ENCODE data around the gene PALM3.

DNA sequence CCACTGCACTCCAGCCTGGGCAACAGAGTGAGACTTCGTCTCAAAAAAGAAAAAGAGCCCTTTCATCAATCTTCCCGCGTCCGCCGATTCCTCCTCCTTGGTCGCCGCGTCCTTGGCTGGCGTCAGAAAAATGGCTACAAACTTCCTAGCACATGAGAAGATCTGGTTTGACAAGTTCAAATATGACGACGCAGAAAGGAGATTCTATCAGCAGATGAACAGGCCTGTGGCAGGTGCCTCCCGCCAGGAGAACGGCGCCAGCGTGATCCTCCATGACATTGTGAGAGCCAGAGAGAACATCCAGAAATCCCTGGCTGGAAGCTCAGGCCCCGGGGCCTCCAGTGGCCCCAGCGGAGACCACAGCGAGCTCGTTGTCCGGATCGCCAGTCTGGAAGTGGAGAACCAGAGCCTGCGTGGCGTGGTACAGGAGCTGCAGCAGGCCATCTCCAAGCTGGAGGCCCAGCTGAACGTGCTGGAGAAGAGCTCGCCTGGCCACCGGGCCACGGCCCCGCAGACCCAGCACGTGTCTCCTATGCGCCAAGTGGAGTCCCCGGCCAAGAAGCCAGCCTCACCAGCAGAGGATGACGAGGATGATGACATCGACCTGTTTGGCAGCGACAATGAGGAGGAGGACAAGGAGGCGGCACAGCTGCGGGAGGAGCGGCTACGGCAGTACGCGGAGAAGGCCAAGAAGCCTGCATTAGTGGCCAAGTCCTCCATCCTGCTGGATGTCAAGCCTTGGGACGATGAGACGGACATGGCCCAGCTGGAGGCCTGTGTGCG is 8.6 kb upstream of the PALM3 start:
- TF ChIP-seq, protein P1, sequence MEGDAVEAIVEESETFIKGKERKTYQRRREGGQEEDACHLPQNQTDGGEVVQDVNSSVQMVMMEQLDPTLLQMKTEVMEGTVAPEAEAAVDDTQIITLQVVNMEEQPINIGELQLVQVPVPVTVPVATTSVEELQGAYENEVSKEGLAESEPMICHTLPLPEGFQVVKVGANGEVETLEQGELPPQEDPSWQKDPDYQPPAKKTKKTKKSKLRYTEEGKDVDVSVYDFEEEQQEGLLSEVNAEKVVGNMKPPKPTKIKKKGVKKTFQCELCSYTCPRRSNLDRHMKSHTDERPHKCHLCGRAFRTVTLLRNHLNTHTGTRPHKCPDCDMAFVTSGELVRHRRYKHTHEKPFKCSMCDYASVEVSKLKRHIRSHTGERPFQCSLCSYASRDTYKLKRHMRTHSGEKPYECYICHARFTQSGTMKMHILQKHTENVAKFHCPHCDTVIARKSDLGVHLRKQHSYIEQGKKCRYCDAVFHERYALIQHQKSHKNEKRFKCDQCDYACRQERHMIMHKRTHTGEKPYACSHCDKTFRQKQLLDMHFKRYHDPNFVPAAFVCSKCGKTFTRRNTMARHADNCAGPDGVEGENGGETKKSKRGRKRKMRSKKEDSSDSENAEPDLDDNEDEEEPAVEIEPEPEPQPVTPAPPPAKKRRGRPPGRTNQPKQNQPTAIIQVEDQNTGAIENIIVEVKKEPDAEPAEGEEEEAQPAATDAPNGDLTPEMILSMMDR (IDR thresholded peaks at IDR 0.05) = no peak
- no peak for TF ChIP-seq POLR2A (IDR thresholded peaks at IDR 0.05)
